Activated CD4-positive, alpha-beta T cell treated with anti-CD3 and anti-CD28 coated beads, Interleukin-2, amount 10 ng/mL, durations not matched to agents 7 days and 5 days (primary cell): ENCODE data around the gene GMEB2. TPM values are rescaled to one million over a fixed set of nuclear protein-coding genes. Genes with fewer than 3 reads are reported as not detected.

Experiments
- total RNA-seq, 2 experiments: library from RNA; stranded (reverse); gene quantifications; one replicate each; pipeline ENCODE4 v1.2.3, GENCODE V29; 2021

GMEB2 gene
- total RNA-seq, 2 experiments from 2014 or later: 20.0 to 20.5 TPM

Other genes starting within 250 kb of the GMEB2 start
- under 1 TPM; 0.10 to 0.12 TPM for gene KCNQ2, start 154.4 kb downstream of the GMEB2 start, total RNA-seq
- gene EEF1A2, start 128.0 kb downstream of the GMEB2 start, total RNA-seq: under 1 TPM; 0.12 to 0.17 TPM
- gene PPDPF, start 106.3 kb downstream of the GMEB2 start, total RNA-seq: 100 to 1,000 TPM; 167 to 193 TPM
- under 1 TPM; 0.71 to 0.74 TPM for gene PTK6, start 89.7 kb downstream of the GMEB2 start, total RNA-seq
- gene SRMS, start 79.4 kb downstream of the GMEB2 start, total RNA-seq: not detected
- gene FNDC11, start 72.9 kb downstream of the GMEB2 start, total RNA-seq: under 1 TPM; 0.15 to 0.57 TPM
- 100 to 1,000 TPM in 1 of 2 experiments, 10 to 100 TPM in 1; 95.5 to 107 TPM for gene HELZ2, start 52.9 kb downstream of the GMEB2 start, total RNA-seq
- 10 to 100 TPM; 49.4 to 54.4 TPM for gene STMN3, start 26.3 kb upstream of the GMEB2 start, total RNA-seq
- gene RTEL1, start 31.2 kb upstream of the GMEB2 start, total RNA-seq: 10 to 100 TPM; 53.3 to 58.9 TPM
- 1 to 10 TPM in 1 of 2 experiments, not detected in 1; 1.0 TPM for gene TNFRSF6B, start 69.6 kb upstream of the GMEB2 start, total RNA-seq
- gene ARFRP1, start 80.9 kb upstream of the GMEB2 start, total RNA-seq: 10 to 100 TPM; 52.7 to 64.5 TPM
- 10 to 100 TPM; 37.3 to 43.3 TPM for gene ZGPAT, start 80.9 kb upstream of the GMEB2 start, total RNA-seq
- 100 to 1,000 TPM; 253 to 302 TPM for gene LIME1, start 109.6 kb upstream of the GMEB2 start, total RNA-seq
- gene SLC2A4RG, start 112.7 kb upstream of the GMEB2 start, total RNA-seq: 100 to 1,000 TPM; 105 to 129 TPM
- gene ZBTB46, start 204.2 kb upstream of the GMEB2 start, total RNA-seq: not detected
- gene ABHD16B, start 234.4 kb upstream of the GMEB2 start, total RNA-seq: not detected
- gene TPD52L2, start 238.2 kb upstream of the GMEB2 start, total RNA-seq: 10 to 100 TPM; 39.6 to 41.6 TPM